Measurements from ENCODE around the gene MXD3. TPM values are rescaled to one million over a fixed set of nuclear protein-coding genes. Genes with fewer than 3 reads are reported as not detected.

MXD3 gene
- total RNA-seq, 4 donors from 2014 or later: 4.9 to 19.8 (median 13.2) TPM

GRCh38 chr5:177320879-177321278 lies 9.2 kb upstream of the MXD3 start:
- 85 to 92% methylated on average over 7 of the region's 7 CpGs for WGBS, 2 donors
- no peak for DNase-seq (ENCODE audit: low spot score in 2 of 2)
- intact Hi-C loops (cut with DNase I; ENCODE audit: low total_unique reads): no loop called here
- no peak for TF ChIP-seq POLR2A (IDR thresholded peaks at IDR 0.05)
- TF ChIP-seq, protein P1, sequence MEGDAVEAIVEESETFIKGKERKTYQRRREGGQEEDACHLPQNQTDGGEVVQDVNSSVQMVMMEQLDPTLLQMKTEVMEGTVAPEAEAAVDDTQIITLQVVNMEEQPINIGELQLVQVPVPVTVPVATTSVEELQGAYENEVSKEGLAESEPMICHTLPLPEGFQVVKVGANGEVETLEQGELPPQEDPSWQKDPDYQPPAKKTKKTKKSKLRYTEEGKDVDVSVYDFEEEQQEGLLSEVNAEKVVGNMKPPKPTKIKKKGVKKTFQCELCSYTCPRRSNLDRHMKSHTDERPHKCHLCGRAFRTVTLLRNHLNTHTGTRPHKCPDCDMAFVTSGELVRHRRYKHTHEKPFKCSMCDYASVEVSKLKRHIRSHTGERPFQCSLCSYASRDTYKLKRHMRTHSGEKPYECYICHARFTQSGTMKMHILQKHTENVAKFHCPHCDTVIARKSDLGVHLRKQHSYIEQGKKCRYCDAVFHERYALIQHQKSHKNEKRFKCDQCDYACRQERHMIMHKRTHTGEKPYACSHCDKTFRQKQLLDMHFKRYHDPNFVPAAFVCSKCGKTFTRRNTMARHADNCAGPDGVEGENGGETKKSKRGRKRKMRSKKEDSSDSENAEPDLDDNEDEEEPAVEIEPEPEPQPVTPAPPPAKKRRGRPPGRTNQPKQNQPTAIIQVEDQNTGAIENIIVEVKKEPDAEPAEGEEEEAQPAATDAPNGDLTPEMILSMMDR (IDR thresholded peaks at IDR 0.05): no peak
- H3K4me3 ChIP-seq (ENCODE audit: low read depth, poor library complexity, severe bottlenecking): no peak overlapping the region

DNA sequence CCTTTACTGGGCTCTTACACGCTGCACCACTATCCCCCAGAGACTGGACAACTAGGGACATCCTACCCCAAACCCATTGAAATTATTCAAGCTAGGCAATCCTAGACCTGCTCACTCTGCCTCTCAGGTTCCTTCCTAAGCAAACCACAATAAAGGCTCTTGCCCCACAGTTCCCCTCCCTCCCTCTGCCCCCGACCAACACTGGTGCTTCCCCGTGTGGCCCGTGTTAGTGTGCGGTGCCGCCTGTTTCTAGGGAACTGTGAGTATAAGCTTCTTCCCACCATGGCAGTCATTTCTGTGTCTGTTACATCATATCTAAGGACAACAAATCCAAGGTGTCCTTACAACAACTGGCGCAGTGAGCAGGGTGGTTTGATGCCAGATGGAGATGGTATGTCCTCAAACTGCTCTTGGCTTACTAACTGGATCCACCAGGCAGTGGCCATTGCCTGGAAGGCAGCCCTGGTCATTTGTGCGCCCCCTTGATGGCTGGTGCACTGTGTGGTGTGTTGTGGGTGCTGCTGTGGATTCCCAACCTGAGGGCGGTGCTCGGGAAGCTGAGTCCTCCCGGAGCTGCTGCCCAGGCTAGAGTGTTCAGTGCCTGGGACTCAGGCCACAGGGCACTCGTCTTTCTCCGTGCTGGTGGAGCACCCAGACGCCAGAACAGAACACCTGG lies 8.4 kb upstream of the MXD3 start:
- TF ChIP-seq, protein P1 (IDR thresholded peaks at IDR 0.05): no peak
- TF ChIP-seq POLR2A (IDR thresholded peaks at IDR 0.05): no peak
- intact Hi-C loops (cut with DNase I; ENCODE audit: low total_unique reads): loop anchor here (10.0 kb wide), 1 partner anchor 135 kb away; no protein-coding TSS in a partner anchor
- no peak overlapping the region for H3K4me3 ChIP-seq (ENCODE audit: low read depth, poor library complexity, severe bottlenecking)
- WGBS, 2 donors: 94% methylated on average over 13 to 14 of the region's 14 CpGs
- DNase-seq (ENCODE audit: low spot score in 2 of 2): no peak

DNA sequence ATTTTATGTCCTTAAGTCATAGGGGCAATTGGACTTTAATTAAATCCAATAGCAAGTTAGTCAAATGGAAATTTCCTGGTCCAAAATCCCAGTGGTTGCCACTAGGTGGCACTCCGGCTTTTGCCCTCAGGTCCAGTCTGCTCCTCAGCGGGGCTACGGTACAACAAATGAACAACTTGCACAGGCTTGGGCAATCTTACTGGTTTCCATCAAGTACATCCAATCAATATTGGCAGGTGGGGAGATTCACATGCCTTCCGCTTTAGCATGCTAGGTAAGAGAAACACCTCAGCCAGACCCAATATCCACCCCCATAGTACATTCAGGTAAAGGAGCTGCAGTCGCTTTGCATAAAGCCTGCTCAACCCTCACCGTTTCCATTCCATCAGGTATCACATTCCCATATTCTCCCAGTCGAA lies 6.3 kb upstream of the MXD3 start:
- TF ChIP-seq POLR2A (IDR thresholded peaks at IDR 0.05): no peak
- TF ChIP-seq, protein P1 (IDR thresholded peaks at IDR 0.05): peak in 1 of 3 donors; percentile 41
- peak; percentile 71 to 94 for DNase-seq (ENCODE audit: low spot score in 2 of 2)
- 32% methylated on average over 7 of the region's 7 CpGs for WGBS, 2 donors
- no peak overlapping the region for H3K4me3 ChIP-seq (ENCODE audit: low read depth, poor library complexity, severe bottlenecking)
- intact Hi-C loops (cut with DNase I; ENCODE audit: low total_unique reads): loop anchor here (10.0 kb wide), 1 partner anchor 137 kb away; no protein-coding TSS in a partner anchor

GRCh38 chr5:177316005-177316404 lies 4.3 kb upstream of the MXD3 start:
- 98% methylated on average over 3 of the region's 3 CpGs for WGBS, 2 donors
- no peak overlapping the region for H3K4me3 ChIP-seq (ENCODE audit: low read depth, poor library complexity, severe bottlenecking)
- intact Hi-C loops (cut with DNase I; ENCODE audit: low total_unique reads): loop anchor here (10.0 kb wide), 1 partner anchor 139 kb away; no protein-coding TSS in a partner anchor
- no peak for DNase-seq (ENCODE audit: low spot score in 2 of 2)
- no peak for TF ChIP-seq POLR2A (IDR thresholded peaks at IDR 0.05)
- TF ChIP-seq, protein P1 (IDR thresholded peaks at IDR 0.05): no peak

- TF ChIP-seq POLR2A (IDR thresholded peaks at IDR 0.05): no peak
- TF ChIP-seq, protein P1 (IDR thresholded peaks at IDR 0.05): no peak
- H3K4me3 ChIP-seq (ENCODE audit: low read depth, poor library complexity, severe bottlenecking): no peak overlapping the region
- intact Hi-C loops (cut with DNase I; ENCODE audit: low total_unique reads): loop anchor here (10.0 kb wide), 1 partner anchor 139 kb away; no protein-coding TSS in a partner anchor
- WGBS, 2 donors: 86 to 93% methylated on average over 4 to 7 of the region's 7 CpGs
- no peak for DNase-seq (ENCODE audit: low spot score in 2 of 2)
Observed at GRCh38 chr5:177315411-177315810, 3.7 kb upstream of the MXD3 start.
